ENCODE data around the gene DPEP1. TPM values are rescaled to one million over a fixed set of nuclear protein-coding genes. Genes with fewer than 3 reads are reported as not detected.
A peak's percentile ranks its signal among the peaks of the same experiment; 100 is the strongest.

DPEP1 gene
- total RNA-seq, 2 donors from 2014 or later, result 0.88 to 3.2 TPM

DNA sequence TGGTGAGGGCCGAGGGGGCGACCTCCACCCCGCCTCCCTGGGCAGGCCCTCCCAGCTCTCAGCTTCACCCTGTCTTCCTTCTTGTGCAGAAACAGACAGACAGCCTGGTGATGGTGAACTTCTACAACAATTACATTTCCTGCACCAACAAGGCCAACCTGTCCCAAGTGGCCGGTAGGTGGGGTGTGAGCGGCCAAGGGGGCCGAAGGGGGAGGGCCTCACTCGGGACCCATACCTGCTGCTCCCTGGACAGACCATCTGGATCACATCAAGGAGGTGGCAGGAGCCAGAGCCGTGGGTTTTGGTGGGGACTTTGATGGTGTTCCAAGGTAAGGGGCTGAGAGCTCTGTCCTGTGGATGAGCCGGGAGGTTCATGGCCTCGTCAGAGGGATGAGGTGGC lies 23.9 kb downstream of the DPEP1 start:
- no peaks in the 10 kb centered on the region for H3K36me3 Mint-ChIP-seq (ENCODE audit: low read depth)
- no peak for DNase-seq
- Histone ChIP-seq H3K9ac (ENCODE audit: extremely low read depth, low read length, poor library complexity, severe bottlenecking) (no peak overlapping the region), H3K27ac (ENCODE audit: low read depth, low read length) (no peak overlapping the region), H3K36me3 (ENCODE audit: control insufficient read depth, insufficient read depth, low read length) (no peaks in the 10 kb centered on the region), H3K4me3 (ENCODE audit: low read length) (no peak overlapping the region), H3K27me3 (ENCODE audit: control insufficient read depth, insufficient read depth, low read length, poor library complexity, severe bottlenecking) (peaks cover 28% of the 10 kb centered on the region), H3K9me3 (ENCODE audit: control insufficient read depth, low read length) (no peaks in the 10 kb centered on the region), H3K4me1 (ENCODE audit: control insufficient read depth, insufficient read depth, low read length) (no peaks in the 10 kb centered on the region)
- no peaks in the 10 kb centered on the region for H3K9me3 Mint-ChIP-seq
- no peak overlapping the region for H3K4me3 Mint-ChIP-seq
- H3K27me3 Mint-ChIP-seq (ENCODE audit: insufficient read depth), result peaks cover 21% of the 10 kb centered on the region
- 92 to 98% methylated on average over 5 to 10 of the region's 10 CpGs for WGBS, 2 experiments (ENCODE audit: insufficient coverage in 1 of 2, insufficient read length in 1 of 2)
- H3K27ac Mint-ChIP-seq, result no peak overlapping the region
- no peaks in the 10 kb centered on the region for H3K4me1 Mint-ChIP-seq
- TF ChIP-seq, protein P1, sequence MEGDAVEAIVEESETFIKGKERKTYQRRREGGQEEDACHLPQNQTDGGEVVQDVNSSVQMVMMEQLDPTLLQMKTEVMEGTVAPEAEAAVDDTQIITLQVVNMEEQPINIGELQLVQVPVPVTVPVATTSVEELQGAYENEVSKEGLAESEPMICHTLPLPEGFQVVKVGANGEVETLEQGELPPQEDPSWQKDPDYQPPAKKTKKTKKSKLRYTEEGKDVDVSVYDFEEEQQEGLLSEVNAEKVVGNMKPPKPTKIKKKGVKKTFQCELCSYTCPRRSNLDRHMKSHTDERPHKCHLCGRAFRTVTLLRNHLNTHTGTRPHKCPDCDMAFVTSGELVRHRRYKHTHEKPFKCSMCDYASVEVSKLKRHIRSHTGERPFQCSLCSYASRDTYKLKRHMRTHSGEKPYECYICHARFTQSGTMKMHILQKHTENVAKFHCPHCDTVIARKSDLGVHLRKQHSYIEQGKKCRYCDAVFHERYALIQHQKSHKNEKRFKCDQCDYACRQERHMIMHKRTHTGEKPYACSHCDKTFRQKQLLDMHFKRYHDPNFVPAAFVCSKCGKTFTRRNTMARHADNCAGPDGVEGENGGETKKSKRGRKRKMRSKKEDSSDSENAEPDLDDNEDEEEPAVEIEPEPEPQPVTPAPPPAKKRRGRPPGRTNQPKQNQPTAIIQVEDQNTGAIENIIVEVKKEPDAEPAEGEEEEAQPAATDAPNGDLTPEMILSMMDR (conservative IDR thresholded peaks at IDR 0.05), result peak; percentile 20

DNA sequence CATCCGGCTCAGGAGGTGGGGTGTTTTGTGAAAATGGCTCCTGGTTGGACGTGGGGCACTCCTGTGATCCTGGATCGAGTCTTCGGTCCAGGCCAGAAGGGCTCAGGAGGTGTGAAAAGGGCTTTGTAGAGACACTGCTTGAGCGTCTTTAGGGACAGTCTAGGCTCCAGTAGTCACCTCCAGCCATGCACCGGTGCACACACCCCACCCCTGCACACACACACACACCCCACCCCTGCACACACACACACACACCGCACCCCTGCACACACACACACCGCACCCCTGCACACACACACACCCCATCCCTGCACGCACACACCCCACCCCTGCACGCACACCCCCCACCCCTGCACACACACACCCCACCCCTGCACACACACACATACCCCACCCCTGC lies 25.0 kb downstream of the DPEP1 start:
- H3K36me3 Mint-ChIP-seq (ENCODE audit: low read depth), result no peaks in the 10 kb centered on the region
- no peak overlapping the region for H3K4me3 Mint-ChIP-seq
- H3K27me3 ChIP-seq (ENCODE audit: control insufficient read depth, insufficient read depth, low read length, poor library complexity, severe bottlenecking), result peaks cover 23% of the 10 kb centered on the region
- H3K9me3 Mint-ChIP-seq, result no peaks in the 10 kb centered on the region
- no peak overlapping the region for H3K9ac ChIP-seq (ENCODE audit: extremely low read depth, low read length, poor library complexity, severe bottlenecking)
- DNase-seq, result no peak
- no peak overlapping the region for H3K27ac Mint-ChIP-seq
- TF ChIP-seq, protein P1 (conservative IDR thresholded peaks at IDR 0.05), result no peak
- H3K4me3 ChIP-seq (ENCODE audit: low read length), result no peak overlapping the region
- peaks cover 8% of the 10 kb centered on the region for H3K4me1 Mint-ChIP-seq
- H3K27me3 Mint-ChIP-seq (ENCODE audit: insufficient read depth), result peaks cover 18% of the 10 kb centered on the region
- peaks cover 5% of the 10 kb centered on the region for H3K4me1 ChIP-seq (ENCODE audit: control insufficient read depth, insufficient read depth, low read length)
- no peaks in the 10 kb centered on the region for H3K36me3 ChIP-seq (ENCODE audit: control insufficient read depth, insufficient read depth, low read length)
- WGBS, 2 experiments (ENCODE audit: insufficient coverage in 1 of 2, insufficient read length in 1 of 2), result 81 to 87% methylated on average over 2 to 6 of the region's 10 CpGs
- no peaks in the 10 kb centered on the region for H3K9me3 ChIP-seq (ENCODE audit: control insufficient read depth, low read length)
- no peak overlapping the region for H3K27ac ChIP-seq (ENCODE audit: low read depth, low read length)

GRCh38 chr16:89639385-89639784 lies 25.9 kb downstream of the DPEP1 start:
- TF ChIP-seq, protein P1 (conservative IDR thresholded peaks at IDR 0.05), result no peak
- H3K9ac ChIP-seq (ENCODE audit: extremely low read depth, low read length, poor library complexity, severe bottlenecking), result no peak overlapping the region
- Mint-ChIP-seq H3K4me3 (no peak overlapping the region), H3K4me1 (peaks cover 8% of the 10 kb centered on the region), H3K27me3 (ENCODE audit: insufficient read depth) (peaks cover 10% of the 10 kb centered on the region), H3K27ac (no peak overlapping the region), H3K9me3 (no peaks in the 10 kb centered on the region), H3K36me3 (ENCODE audit: low read depth) (no peaks in the 10 kb centered on the region)
- H3K9me3 ChIP-seq (ENCODE audit: control insufficient read depth, low read length), result no peaks in the 10 kb centered on the region
- DNase-seq, result no peak
- H3K4me1 ChIP-seq (ENCODE audit: control insufficient read depth, insufficient read depth, low read length), result peaks cover 5% of the 10 kb centered on the region
- WGBS, 2 experiments (ENCODE audit: insufficient coverage in 1 of 2, insufficient read length in 1 of 2), result 88 to 100% methylated on average over 4 to 6 of the region's 6 CpGs
- peaks cover 14% of the 10 kb centered on the region for H3K27me3 ChIP-seq (ENCODE audit: control insufficient read depth, insufficient read depth, low read length, poor library complexity, severe bottlenecking)
- H3K4me3 ChIP-seq (ENCODE audit: low read length), result no peak overlapping the region
- peaks cover 5% of the 10 kb centered on the region for H3K36me3 ChIP-seq (ENCODE audit: control insufficient read depth, insufficient read depth, low read length)
- no peak overlapping the region for H3K27ac ChIP-seq (ENCODE audit: low read depth, low read length)
